Tibial nerve (tissue), 4 donors: ENCODE data around the gene USP32. TPM values are rescaled to one million over a fixed set of nuclear protein-coding genes. Genes with fewer than 3 reads are reported as not detected.

ENCODE experiments used
- DNase-seq, 2 donors: peaks; one replicate each; pipeline ENCODE4 v3.0.0-alpha.2; 2019; ENCODE audit warnings: low spot score in 2 of 2
- H3K27ac ChIP-seq, 4 donors: fragments of 200-600 bp; sonication (generic) in 3 of 4; one replicate each; pipeline ENCODE4 v1.5.1; 2017 to 2019; ENCODE audit warnings: mild to moderate bottlenecking in 1 of 4
- H3K27me3 ChIP-seq, 2 donors: fragments of 200-600 bp; sonication (generic) in 1 of 2; one replicate each; pipeline versions ENCODE4 v1.5.1 to v1.6.0; 2017 to 2019
- H3K36me3 ChIP-seq, 3 donors: fragments of 200-600 bp; sonication (generic); one replicate each; pipeline ENCODE4 v1.5.1; 2018 to 2019
- H3K4me1 ChIP-seq, 4 donors: fragments of 200-600 bp; sonication (generic) in 3 of 4; one replicate each; pipeline ENCODE4 v1.5.1; 2017 to 2019
- H3K4me3 ChIP-seq, 4 donors: fragments of 200-600 bp; sonication (generic) in 3 of 4; one replicate each; pipeline ENCODE4 v1.5.1; 2017 to 2019; ENCODE audit warnings: mild to moderate bottlenecking in 1 of 4, moderate library complexity in 1 of 4
- H3K9me3 ChIP-seq, 4 donors: fragments of 200-600 bp; sonication (generic) in 3 of 4; one replicate each; pipeline ENCODE4 v1.5.1; 2017 to 2019
- EP300 ChIP-seq, 2 donors: sonication (generic); formaldehyde crosslinking; IDR thresholded peaks; one replicate each; pipeline ENCODE4 v1.6.1; 2017; ENCODE audit warnings: antibody characterized with exemption in 2 of 2, mild to moderate bottlenecking in 1 of 2
- POLR2A ChIP-seq, 2 donors: fragments of 450-650 bp; IDR thresholded peaks; one replicate each; pipeline ENCODE4 v1.6.1; 2017; ENCODE audit warnings: antibody characterized with exemption in 2 of 2, mild to moderate bottlenecking in 2 of 2, moderate library complexity in 2 of 2
- WGBS, 2 donors: methylation state at CpG; one replicate each; pipeline ENCODE4 v1.1.5; 2018; 5-methylcytosine and 5-hydroxymethylcytosine counted together
- total RNA-seq, 4 donors: library from RNA; depleted of rRNA; stranded (reverse); fragments of >200 nt; gene quantifications; one replicate each; pipeline ENCODE4 v1.1.0, GENCODE V29; 2016
- TF ChIP-seq, protein P1 (sequence below), 5 experiments: fragments of 200-600 bp in 3 of 5; fragments of 450-650 bp in 2 of 5; sonication (generic) in 3 of 5; IDR thresholded peaks; one replicate each; pipeline ENCODE4 v1.5.1; 2016 to 2019; ENCODE audit warnings: antibody characterized with exemption in 5 of 5, mild to moderate bottlenecking in 3 of 5, moderate library complexity in 2 of 5

USP32 gene
- total RNA-seq, 4 donors from 2014 or later = 49.6 to 64.7 (median 56.5) TPM

DNA sequence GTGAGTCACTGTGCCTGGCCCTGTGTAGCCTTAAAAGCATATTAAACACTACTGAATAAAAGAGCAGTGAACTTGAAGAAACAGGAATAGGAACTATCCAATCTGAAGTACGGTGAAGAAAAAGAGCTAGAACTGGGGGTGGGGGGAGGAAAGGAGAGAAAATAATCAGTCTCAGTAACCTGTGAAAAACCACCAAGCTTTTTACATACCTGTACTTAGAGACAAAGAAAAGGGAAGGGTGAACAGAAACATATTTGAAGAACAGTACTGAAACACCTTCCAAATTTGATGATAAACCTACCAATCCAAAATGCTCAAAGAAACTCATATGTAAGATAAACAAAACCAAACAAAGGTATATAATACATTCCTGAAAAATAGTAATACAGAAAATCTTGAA lies 77.5 kb downstream of the USP32 start:
- DNase-seq = no peak
- H3K36me3 ChIP-seq = no peaks in the 10 kb centered on the region
- H3K9me3 ChIP-seq = no peaks in the 10 kb centered on the region
- no peaks in the 10 kb centered on the region for H3K27me3 ChIP-seq
- H3K4me3 ChIP-seq = no peak overlapping the region
- TF ChIP-seq EP300 (IDR thresholded peaks at IDR 0.05) = no peak
- TF ChIP-seq, protein P1, sequence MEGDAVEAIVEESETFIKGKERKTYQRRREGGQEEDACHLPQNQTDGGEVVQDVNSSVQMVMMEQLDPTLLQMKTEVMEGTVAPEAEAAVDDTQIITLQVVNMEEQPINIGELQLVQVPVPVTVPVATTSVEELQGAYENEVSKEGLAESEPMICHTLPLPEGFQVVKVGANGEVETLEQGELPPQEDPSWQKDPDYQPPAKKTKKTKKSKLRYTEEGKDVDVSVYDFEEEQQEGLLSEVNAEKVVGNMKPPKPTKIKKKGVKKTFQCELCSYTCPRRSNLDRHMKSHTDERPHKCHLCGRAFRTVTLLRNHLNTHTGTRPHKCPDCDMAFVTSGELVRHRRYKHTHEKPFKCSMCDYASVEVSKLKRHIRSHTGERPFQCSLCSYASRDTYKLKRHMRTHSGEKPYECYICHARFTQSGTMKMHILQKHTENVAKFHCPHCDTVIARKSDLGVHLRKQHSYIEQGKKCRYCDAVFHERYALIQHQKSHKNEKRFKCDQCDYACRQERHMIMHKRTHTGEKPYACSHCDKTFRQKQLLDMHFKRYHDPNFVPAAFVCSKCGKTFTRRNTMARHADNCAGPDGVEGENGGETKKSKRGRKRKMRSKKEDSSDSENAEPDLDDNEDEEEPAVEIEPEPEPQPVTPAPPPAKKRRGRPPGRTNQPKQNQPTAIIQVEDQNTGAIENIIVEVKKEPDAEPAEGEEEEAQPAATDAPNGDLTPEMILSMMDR (IDR thresholded peaks at IDR 0.05) = no peak
- TF ChIP-seq POLR2A (IDR thresholded peaks at IDR 0.05) = no peak
- no peak overlapping the region for H3K27ac ChIP-seq
- 83 to 85% methylated on average over 1 of the region's 1 CpG for WGBS, 2 donors
- H3K4me1 ChIP-seq = peaks cover 0 to 8% (median 0%) of the 10 kb centered on the region in 4 donors

DNA sequence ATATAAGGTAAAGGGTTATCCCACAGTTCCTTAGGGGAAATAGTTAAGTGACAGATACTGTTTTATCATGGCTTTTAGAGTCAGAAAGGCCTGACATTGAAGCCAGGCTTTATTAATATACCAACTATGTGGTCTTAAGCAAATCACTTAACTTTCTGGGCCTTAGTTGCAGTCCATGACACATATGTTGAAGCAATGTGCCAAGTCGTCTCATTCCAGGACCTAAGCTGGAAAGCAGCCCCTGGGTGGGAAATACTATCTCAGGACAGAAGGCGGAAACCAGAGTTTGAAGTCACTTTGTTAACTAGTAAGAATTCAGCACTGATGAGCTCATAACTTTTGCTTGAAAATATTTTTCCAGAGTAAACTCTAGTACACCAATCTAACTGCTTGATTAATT lies 80.0 kb downstream of the USP32 start:
- Histone ChIP-seq H3K4me1 (peaks cover 0 to 8% (median 0%) of the 10 kb centered on the region in 4 donors), H3K4me3 (no peak overlapping the region), H3K27me3 (no peaks in the 10 kb centered on the region), H3K36me3 (peaks cover 0 to 9% (median 0%) of the 10 kb centered on the region in 3 donors), H3K27ac (no peak overlapping the region), H3K9me3 (no peaks in the 10 kb centered on the region)
- WGBS, 2 donors = 76 to 90% methylated on average over 2 of the region's 2 CpGs
- TF ChIP-seq, protein P1 (IDR thresholded peaks at IDR 0.05) = no peak
- TF ChIP-seq POLR2A (IDR thresholded peaks at IDR 0.05) (no peak), EP300 (IDR thresholded peaks at IDR 0.05) (no peak)
- no peak for DNase-seq

GRCh38 chr17:60311186-60311585 lies 80.7 kb downstream of the USP32 start:
- WGBS, 2 donors = 97 to 100% methylated on average over 2 of the region's 2 CpGs
- H3K36me3 ChIP-seq = peaks cover 0 to 9% (median 0%) of the 10 kb centered on the region in 3 donors
- H3K4me3 ChIP-seq = no peak overlapping the region
- H3K27me3 ChIP-seq = no peaks in the 10 kb centered on the region
- no peak for DNase-seq
- no peaks in the 10 kb centered on the region for H3K9me3 ChIP-seq
- H3K4me1 ChIP-seq = peaks cover 0 to 8% (median 0%) of the 10 kb centered on the region in 4 donors
- TF ChIP-seq POLR2A (IDR thresholded peaks at IDR 0.05) = no peak
- TF ChIP-seq EP300 (IDR thresholded peaks at IDR 0.05) = no peak
- TF ChIP-seq, protein P1 (IDR thresholded peaks at IDR 0.05) = no peak
- H3K27ac ChIP-seq = no peak overlapping the region

- Histone ChIP-seq H3K4me1 (peaks cover 0 to 12% (median 2%) of the 10 kb centered on the region in 4 donors), H3K9me3 (no peaks in the 10 kb centered on the region), H3K36me3 (peaks cover 0 to 9% (median 0%) of the 10 kb centered on the region in 3 donors), H3K27ac (no peak overlapping the region), H3K27me3 (no peaks in the 10 kb centered on the region), H3K4me3 (no peak overlapping the region)
- 46 to 51% methylated on average over 4 of the region's 4 CpGs for WGBS, 2 donors
- no peak for DNase-seq
- TF ChIP-seq EP300 (IDR thresholded peaks at IDR 0.05) = peak in 1 of 2 donors; percentile 20
- TF ChIP-seq, protein P1 (IDR thresholded peaks at IDR 0.05) = no peak
- no peak for TF ChIP-seq POLR2A (IDR thresholded peaks at IDR 0.05)
Observed at GRCh38 chr17:60305141-60305540, 86.8 kb downstream of the USP32 start.

DNA sequence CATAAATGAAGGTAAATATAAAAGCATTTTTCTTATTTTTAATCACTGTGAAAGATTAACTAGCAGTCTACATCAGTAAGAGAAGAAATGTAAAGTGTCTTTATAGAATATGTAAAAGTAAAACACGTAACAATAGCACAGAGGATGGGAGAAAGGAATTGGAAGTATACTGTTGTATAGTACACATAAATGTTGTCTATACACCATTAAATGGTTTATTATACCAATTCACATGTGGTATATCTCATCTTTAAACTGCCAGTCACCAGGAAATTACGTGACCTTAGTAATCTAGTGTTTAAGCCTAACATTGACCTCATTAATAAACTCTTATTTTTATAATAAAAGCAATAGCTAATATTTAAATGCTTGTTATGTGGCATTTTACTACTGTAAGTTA lies 87.4 kb downstream of the USP32 start:
- Histone ChIP-seq H3K9me3 (no peaks in the 10 kb centered on the region), H3K27ac (no peak overlapping the region), H3K36me3 (peaks cover 0 to 9% (median 0%) of the 10 kb centered on the region in 3 donors), H3K27me3 (no peaks in the 10 kb centered on the region), H3K4me1 (peaks cover 0 to 12% (median 2%) of the 10 kb centered on the region in 4 donors), H3K4me3 (no peak overlapping the region)
- WGBS, 2 donors = 94 to 98% methylated on average over 2 of the region's 2 CpGs
- TF ChIP-seq POLR2A (IDR thresholded peaks at IDR 0.05) = no peak
- no peak for TF ChIP-seq EP300 (IDR thresholded peaks at IDR 0.05)
- TF ChIP-seq, protein P1 (IDR thresholded peaks at IDR 0.05) = no peak
- no peak for DNase-seq
